ENCODE results near the gene CD19.

The CD19 gene

GRCh38 chr16:28980929-28981328, 49.2 kb downstream of the CD19 start:
- DNase-seq (ENCODE audit: low read depth in 2 of 2) = no peak

- DNase-seq (ENCODE audit: low read depth in 2 of 2) = no peak
Observed at GRCh38 chr16:28981517-28981916, 49.7 kb downstream of the CD19 start.

DNA sequence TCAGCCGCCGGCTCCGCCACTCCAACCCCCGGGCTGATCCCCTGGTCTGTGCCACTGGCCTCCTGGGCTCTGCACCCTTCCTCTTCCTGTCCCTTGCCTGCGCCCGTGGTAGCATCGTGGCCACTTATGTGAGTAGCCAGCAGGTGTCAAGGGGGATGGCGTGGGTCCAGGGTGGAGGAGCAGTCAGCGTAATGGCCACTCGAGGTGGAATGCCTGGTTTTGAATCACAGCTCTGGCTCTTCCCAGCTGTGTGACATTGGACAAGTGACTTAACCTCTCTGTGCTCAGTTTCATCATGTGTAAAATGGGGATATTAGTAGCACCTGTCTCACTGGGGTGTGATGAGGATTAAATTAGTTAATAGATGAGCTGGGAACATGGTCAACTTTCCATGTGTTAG, 50.6 kb downstream of the CD19 start:
- DNase-seq (ENCODE audit: low read depth in 2 of 2) = no peak

GRCh38 chr16:28982949-28983348, 51.2 kb downstream of the CD19 start:
- no peak for DNase-seq (ENCODE audit: low read depth in 2 of 2)

- no peak for DNase-seq (ENCODE audit: low read depth in 2 of 2)
Observed at GRCh38 chr16:28983644-28984043, 51.9 kb downstream of the CD19 start.

- DNase-seq (ENCODE audit: low read depth in 2 of 2) = no peak
Observed at GRCh38 chr16:28984091-28984490, 52.3 kb downstream of the CD19 start.

GRCh38 chr16:28984619-28985135, 52.9 kb downstream of the CD19 start, which contains the start of gene LAT:
Gene LAT (plus strand): TSS chr16:28985052. CDS start chr16:28985418, 366 bp downstream.
- no peak for DNase-seq (ENCODE audit: low read depth in 2 of 2)

DNA sequence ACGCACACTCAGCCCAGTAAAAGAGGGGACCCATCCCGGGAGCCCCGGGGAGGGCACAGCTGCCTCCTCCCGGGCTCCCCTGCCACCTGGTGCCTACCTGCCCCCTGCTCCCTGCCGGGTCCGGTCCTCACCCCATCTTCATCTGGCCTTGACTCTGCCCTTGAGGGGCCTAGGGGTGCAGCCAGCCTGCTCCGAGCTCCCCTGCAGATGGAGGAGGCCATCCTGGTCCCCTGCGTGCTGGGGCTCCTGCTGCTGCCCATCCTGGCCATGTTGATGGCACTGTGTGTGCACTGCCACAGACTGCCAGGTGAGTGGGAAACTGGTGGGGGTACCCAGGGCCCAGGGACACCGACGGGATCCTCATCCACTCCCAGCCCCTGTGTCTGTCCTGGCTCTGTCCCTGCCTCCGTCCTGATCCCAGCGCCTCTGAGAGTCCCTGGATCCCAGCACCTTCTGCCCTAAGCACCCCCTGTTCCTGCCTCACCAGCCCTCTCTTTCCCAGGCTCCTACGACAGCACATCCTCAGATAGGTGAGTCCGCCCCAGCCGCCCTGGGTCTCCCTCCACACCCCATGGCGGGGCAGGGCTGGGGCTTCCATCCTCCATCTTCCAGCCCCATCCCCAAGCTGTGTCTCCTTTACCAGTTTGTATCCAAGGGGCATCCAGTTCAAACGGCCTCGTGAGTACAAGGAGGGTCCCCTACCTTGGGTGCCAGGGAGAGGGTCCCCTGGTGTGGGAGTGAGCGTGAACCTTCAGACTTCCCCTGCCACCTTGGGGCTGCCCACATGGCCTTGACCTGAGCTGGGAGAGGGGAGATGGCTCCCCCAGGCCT, 53.7 kb downstream of the CD19 start:
- DNase-seq (ENCODE audit: low read depth in 2 of 2) = no peak

GRCh38 chr16:28986046-28986445, 54.3 kb downstream of the CD19 start:
- no peak for DNase-seq (ENCODE audit: low read depth in 2 of 2)

DNA sequence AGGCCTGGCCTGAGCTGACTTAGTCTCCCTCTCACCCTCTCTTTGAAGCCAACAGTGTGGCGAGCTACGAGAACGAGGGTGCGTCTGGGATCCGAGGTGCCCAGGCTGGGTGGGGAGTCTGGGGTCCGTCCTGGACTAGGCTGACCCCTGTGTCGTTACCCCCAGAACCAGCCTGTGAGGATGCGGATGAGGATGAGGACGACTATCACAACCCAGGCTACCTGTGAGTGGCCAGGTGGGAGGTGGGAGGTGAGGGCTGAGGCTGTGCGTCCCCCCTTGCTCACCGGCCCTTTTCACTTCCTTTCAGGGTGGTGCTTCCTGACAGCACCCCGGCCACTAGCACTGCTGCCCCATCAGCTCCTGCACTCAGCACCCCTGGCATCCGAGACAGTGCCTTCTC, 54.7 kb downstream of the CD19 start:
- no peak for DNase-seq (ENCODE audit: low read depth in 2 of 2)

DNA sequence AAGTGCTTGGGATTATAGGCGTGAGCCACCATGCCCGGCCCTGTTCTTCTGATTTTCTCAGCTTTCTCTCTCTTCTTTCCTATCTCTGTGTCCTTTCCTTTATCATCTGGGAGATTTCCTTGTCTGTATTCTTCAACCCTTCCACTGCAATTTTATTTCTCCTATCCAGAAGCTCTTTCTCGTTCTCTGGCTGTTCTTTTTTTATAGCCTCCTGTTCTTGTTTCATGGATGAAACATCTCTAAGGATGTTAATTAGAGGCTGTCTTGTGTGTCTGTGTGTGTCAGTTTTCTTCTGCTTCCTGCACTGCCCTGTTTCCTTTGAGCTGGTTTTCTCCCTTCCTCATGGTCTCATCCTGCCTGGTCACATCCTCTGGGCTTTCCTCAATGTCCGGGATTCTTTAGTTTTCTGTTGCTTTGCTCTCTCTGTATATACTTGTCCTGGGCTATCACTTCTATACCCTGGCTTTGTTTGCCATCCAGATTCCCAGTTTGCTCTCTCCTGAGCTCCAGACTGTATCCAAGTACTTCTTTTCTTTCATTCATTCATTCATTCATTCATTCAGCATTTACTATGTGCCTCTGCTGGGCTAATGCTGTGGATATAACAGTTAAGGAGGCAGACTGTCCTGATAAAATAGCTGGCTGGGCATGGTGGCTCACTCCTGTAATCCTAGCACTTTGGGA, 55.5 kb downstream of the CD19 start:
- no peak for DNase-seq (ENCODE audit: low read depth in 2 of 2)

Data from fibroblast of skin of left biceps (primary cell).